Large intestine (tissue), 12 donors: ENCODE data around the gene ZCWPW1. TPM values are rescaled to one million over a fixed set of nuclear protein-coding genes. Genes with fewer than 3 reads are reported as not detected.

Experiments
- DNase-seq, 2 donors: peaks; one replicate each; pipeline versions ENCODE4 v3.0.0 to v3.0.0-alpha.2; 2013
- H3K27ac ChIP-seq: one replicate; pipeline ENCODE4 v1.5.1; 2013; ENCODE audit warnings: low read length
- H3K27me3 ChIP-seq: 2 replicates; pipeline ENCODE4 v1.6.1; 2013; ENCODE audit warnings: low read length; ENCODE audit not compliant: control insufficient read depth, insufficient read depth
- H3K36me3 ChIP-seq: 2 replicates; pipeline ENCODE4 v1.6.1; 2013; ENCODE audit warnings: low read length; ENCODE audit not compliant: control insufficient read depth, insufficient read depth
- H3K4me1 ChIP-seq: one replicate; pipeline ENCODE4 v1.6.1; 2013; ENCODE audit warnings: low read length; ENCODE audit not compliant: control insufficient read depth, insufficient read depth
- H3K4me3 ChIP-seq: one replicate; pipeline ENCODE4 v1.5.1; 2013; ENCODE audit warnings: low read length
- H3K9me3 ChIP-seq: one replicate; pipeline ENCODE4 v1.6.1; 2013; ENCODE audit warnings: mild to moderate bottlenecking, low read depth, low read length, moderate library complexity; ENCODE audit not compliant: control insufficient read depth
- WGBS: methylation state at CpG from one replicate; pipeline ENCODE4 v1.1.5; 2013; ENCODE audit warnings: low lambda C conversion rate; ENCODE audit not compliant: insufficient coverage; 5-methylcytosine and 5-hydroxymethylcytosine counted together
- long read RNA-seq, 11 donors: transcript quantifications; one replicate each; lab custom pipeline, GENCODE V29; 2026
- polyA plus RNA-seq: library from polyadenylated mRNA; unstranded; fragments of 120-200 nt; gene quantifications from one replicate; pipeline ENCODE4 v1.2.1, GENCODE V29; 2013

Gene ZCWPW1, protein sequence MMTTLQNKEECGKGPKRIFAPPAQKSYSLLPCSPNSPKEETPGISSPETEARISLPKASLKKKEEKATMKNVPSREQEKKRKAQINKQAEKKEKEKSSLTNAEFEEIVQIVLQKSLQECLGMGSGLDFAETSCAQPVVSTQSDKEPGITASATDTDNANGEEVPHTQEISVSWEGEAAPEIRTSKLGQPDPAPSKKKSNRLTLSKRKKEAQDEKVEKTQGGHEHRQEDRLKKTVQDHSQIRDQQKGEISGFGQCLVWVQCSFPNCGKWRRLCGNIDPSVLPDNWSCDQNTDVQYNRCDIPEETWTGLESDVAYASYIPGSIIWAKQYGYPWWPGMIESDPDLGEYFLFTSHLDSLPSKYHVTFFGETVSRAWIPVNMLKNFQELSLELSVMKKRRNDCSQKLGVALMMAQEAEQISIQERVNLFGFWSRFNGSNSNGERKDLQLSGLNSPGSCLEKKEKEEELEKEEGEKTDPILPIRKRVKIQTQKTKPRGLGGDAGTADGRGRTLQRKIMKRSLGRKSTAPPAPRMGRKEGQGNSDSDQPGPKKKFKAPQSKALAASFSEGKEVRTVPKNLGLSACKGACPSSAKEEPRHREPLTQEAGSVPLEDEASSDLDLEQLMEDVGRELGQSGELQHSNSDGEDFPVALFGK
- 4.8 TPM for polyA plus RNA-seq
- long read RNA-seq, donor 1: 0 reads
- long read RNA-seq, donor 2: 0 reads
- long read RNA-seq, donor 3: 0 reads
- long read RNA-seq, donor 4: 0 reads
- long read RNA-seq, donor 5: 0 reads
- long read RNA-seq, donor 6, partial matches to known transcripts: 15 of 27 reads
- long read RNA-seq, donor 6, other reads (novel, unspliced or antisense): 12 of 27 reads
- long read RNA-seq, donor 7, partial matches to known transcripts: 0 of 2 reads
- long read RNA-seq, donor 7, other reads (novel, unspliced or antisense): 0 of 2 reads
- long read RNA-seq, donor 8, partial matches to known transcripts: 0 of 1 reads
- long read RNA-seq, donor 8, other reads (novel, unspliced or antisense): 0 of 1 reads
- long read RNA-seq, donor 9, partial matches to known transcripts: 5 of 5 reads
- long read RNA-seq, donor 9, other reads (novel, unspliced or antisense): 0 of 5 reads
- long read RNA-seq, donor 10: 0 reads
- long read RNA-seq, donor 11: 0 reads

DNA sequence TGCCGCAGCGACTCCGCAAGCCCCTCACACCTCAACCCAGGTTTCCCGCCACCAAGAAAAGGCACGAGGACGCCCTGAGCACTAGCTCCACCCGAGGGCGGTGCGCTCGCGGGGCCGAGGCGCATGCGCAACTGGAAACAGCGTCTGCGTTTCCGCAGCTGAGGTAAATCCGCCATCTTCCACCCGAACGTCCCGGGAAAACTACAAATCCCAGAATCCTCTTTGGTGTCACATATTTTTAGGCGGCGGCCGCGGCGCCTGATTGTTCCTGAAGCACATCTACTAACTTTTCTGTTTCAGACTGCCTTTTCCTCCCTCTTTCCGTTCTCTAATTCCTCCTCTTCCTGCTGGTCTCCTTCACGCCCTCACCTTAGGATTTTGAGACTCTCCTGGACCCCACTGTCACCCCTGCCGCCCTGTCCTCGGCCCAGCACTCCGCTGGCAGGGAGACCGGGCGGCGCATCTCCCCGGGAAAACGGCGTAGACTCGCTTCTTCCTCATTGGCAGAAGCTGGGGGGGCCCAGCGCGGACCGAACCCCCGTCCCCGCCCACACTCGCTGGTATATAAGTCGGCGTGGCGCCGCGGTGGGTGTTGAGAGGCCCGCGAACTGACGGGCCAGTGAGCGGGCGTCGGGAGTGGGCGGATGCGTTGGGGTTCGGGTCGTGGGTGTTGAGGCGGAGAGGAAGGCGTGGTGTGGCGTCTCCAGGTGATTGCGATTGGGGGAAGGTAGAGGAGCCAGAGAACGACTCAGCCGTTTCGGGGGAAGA lies at the start of gene ZCWPW1:
Gene ZCWPW1, minus strand, starts transcription at position 505 of the 768 bp plus-strand sequence. CDS start 8,054 bp downstream, outside the sequence.
- peaks cover 5% of the 10 kb centered on the region for H3K9me3 ChIP-seq
- WGBS: 0% methylated on average over 2 of the region's 66 CpGs
- no peaks in the 10 kb centered on the region for H3K27me3 ChIP-seq
- peak within 1 kb of the TSS; percentile 99 for H3K27ac ChIP-seq
- peaks cover 19% of the 10 kb centered on the region for H3K4me1 ChIP-seq
- H3K4me3 ChIP-seq: peak within 1 kb of the TSS; percentile 76
- peaks cover 19% of the 10 kb centered on the region for H3K36me3 ChIP-seq
- DNase-seq: peak; percentile 99

- no peaks in the 10 kb centered on the region for H3K27me3 ChIP-seq
- H3K4me3 ChIP-seq: peak overlapping the region; percentile 100
- peaks cover 28% of the 10 kb centered on the region for H3K4me1 ChIP-seq
- H3K36me3 ChIP-seq: peaks cover 22% of the 10 kb centered on the region
- no CpG with 5 or more reads among the region's 16 CpGs for WGBS
- H3K9me3 ChIP-seq: no peaks in the 10 kb centered on the region
- peak overlapping the region; percentile 96 for H3K27ac ChIP-seq
- peak in 1 of 2 donors; percentile 47 for DNase-seq
Measured at GRCh38 chr7:100477871-100478267, 49.4 kb upstream of the ZCWPW1 start.

DNA sequence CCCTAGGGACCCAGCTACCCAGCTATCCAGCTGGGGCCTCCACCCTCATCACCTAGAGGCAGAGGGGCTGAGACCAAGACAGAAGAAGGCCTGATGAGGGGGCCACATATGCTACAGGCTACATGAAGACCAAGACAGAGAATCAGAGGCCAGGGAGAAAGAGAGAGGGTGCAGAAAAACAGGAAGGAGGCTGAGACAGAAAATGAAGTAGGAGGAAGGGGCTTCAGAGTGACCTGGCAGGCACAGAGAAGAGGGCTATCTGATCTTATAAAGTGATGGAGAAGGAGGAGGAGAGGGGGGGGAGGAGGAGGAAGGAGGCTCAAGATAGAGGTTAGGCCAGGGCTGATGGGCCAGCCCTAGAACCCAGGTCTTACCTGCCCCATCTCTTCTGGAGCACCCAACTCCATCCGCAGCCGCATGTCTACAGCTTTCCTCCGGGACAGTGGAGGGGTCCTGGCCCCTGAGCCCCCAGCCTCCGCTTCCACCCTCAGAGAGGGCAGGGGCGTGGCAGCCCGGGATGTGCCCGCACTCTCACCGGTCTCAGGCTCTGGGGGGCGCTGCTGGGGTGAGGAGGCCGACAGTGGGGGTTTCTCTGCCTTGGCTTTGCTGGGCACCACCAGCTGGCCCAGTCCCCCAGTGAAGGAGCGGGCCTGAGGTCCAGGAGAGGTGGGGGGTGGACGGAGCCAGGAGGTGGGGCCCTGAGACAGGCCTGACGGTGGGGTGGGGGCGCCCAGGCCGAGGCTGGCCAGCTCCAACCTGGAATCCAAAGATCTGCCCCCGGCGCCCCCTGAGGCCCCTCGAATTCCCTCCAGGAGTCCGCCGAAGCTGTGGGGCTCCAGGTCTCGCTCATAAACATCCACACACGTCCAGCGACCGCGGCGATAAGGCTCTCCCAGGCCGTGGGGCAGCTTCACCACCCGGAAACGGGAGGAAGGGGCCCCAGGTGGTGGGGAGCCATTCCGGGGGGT lies 48.7 kb upstream of the ZCWPW1 start:
- H3K27ac ChIP-seq: peak overlapping the region; percentile 96
- H3K9me3 ChIP-seq: no peaks in the 10 kb centered on the region
- DNase-seq: peak in 1 of 2 donors; percentile 41
- H3K4me3 ChIP-seq: peak overlapping the region; percentile 100
- H3K4me1 ChIP-seq: peaks cover 22% of the 10 kb centered on the region
- peaks cover 25% of the 10 kb centered on the region for H3K36me3 ChIP-seq
- WGBS: no CpG with 5 or more reads among the region's 30 CpGs
- H3K27me3 ChIP-seq: no peaks in the 10 kb centered on the region

GRCh38 chr7:100476101-100476780 lies 47.7 kb upstream of the ZCWPW1 start:
- no peak for DNase-seq
- no CpG with 5 or more reads among the region's 6 CpGs for WGBS
- Histone ChIP-seq H3K4me3 (peak overlapping the region; percentile 14), H3K4me1 (peaks cover 22% of the 10 kb centered on the region), H3K27ac (peak overlapping the region; percentile 26), H3K36me3 (peaks cover 29% of the 10 kb centered on the region), H3K9me3 (no peaks in the 10 kb centered on the region), H3K27me3 (no peaks in the 10 kb centered on the region)

- Histone ChIP-seq H3K27me3 (no peaks in the 10 kb centered on the region), H3K27ac (peak overlapping the region; percentile 26), H3K4me1 (peaks cover 22% of the 10 kb centered on the region), H3K36me3 (peaks cover 33% of the 10 kb centered on the region), H3K4me3 (peak overlapping the region; percentile 14), H3K9me3 (no peaks in the 10 kb centered on the region)
- WGBS: no CpG with 5 or more reads among the region's 9 CpGs
- peak; percentile 37 to 65 for DNase-seq
Measured at GRCh38 chr7:100475549-100475948, 47.0 kb upstream of the ZCWPW1 start.

DNA sequence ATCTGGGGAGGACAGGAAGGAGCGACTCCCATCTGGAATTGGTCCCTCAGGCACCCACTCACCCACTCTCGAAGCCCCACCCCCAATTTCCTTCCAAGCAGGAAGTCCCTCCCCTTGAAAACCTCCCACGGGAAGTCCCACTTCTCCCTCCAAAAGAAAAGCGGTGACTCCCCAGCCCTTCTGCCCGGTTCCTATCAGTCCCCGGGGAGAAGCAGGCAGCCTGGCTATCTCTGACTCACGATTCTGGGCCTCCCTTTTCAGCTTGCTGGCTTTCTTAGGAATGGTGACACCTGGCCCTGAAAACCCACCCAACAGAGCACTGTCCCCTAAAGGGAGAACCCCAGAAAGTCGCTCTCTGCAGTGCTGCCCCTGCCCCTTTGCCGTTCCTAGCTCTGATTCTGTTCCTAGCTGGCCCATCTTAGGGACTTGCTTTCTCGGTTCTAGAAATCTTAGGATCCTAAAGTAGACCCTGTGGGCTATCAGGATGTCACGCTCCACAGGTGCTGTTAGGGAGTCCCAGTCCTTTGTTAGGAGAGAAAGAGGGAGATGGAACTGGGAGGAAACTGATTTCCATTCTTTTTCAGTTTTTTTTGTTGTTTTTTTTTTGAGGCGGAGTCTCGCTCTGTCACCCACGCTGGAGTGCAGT lies 44.5 kb upstream of the ZCWPW1 start:
- no peak overlapping the region for H3K4me3 ChIP-seq
- H3K27ac ChIP-seq: no peak overlapping the region
- 100% methylated on average over 1 of the region's 14 CpGs for WGBS
- peaks cover 45% of the 10 kb centered on the region for H3K36me3 ChIP-seq
- no peak for DNase-seq
- H3K4me1 ChIP-seq: peaks cover 24% of the 10 kb centered on the region
- no peaks in the 10 kb centered on the region for H3K9me3 ChIP-seq
- H3K27me3 ChIP-seq: no peaks in the 10 kb centered on the region

GRCh38 chr7:100472121-100472851 lies 43.8 kb upstream of the ZCWPW1 start:
- Histone ChIP-seq H3K9me3 (no peaks in the 10 kb centered on the region), H3K4me1 (peaks cover 23% of the 10 kb centered on the region), H3K4me3 (no peak overlapping the region), H3K27ac (no peak overlapping the region), H3K36me3 (peaks cover 52% of the 10 kb centered on the region), H3K27me3 (no peaks in the 10 kb centered on the region)
- no CpG with 5 or more reads among the region's 16 CpGs for WGBS
- DNase-seq: no peak

DNA sequence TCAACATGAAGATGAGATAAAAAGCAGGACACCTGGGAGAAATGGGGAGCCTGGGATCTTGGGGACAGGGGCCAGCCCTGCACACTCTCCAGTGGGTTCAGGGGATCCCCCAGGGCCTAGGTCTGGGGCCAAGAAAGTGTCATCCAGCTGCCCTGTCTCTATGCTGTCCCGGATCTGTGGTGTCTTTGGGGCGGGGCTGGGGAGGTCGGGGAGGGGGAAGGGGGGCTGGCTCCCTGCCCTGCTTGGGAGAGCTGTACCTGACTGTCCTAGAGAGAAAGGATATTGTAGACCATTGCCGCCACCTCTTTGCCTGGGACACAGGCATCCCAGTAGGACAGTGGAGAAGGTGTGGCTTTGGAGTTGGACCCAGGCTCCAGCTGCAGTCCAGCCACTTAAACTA lies 42.5 kb upstream of the ZCWPW1 start:
- Histone ChIP-seq H3K4me3 (no peak overlapping the region), H3K27ac (no peak overlapping the region), H3K36me3 (peaks cover 53% of the 10 kb centered on the region), H3K27me3 (no peaks in the 10 kb centered on the region), H3K4me1 (peaks cover 11% of the 10 kb centered on the region), H3K9me3 (peaks cover 4% of the 10 kb centered on the region)
- no peak for DNase-seq
- no CpG with 5 or more reads among the region's 4 CpGs for WGBS
